KG1 (cell line): Measurements from ENCODE around the gene TRMT6.

ENCODE experiments used
- DNase-seq: peaks from one replicate; lab custom pipeline; 2025; lab: John Stamatoyannopoulos, UW

The TRMT6 gene

GRCh38 chr20:5947276-5947675, 3.1 kb downstream of the TRMT6 start:
- no peak for DNase-seq

- no peak for DNase-seq
These were observed 4.4 kb downstream of the TRMT6 start for GRCh38 chr20:5945963-5946362.

GRCh38 chr20:5938456-5939029, 11.8 kb downstream of the TRMT6 start:
- DNase-seq: no peak

GRCh38 chr20:5936238-5936637, 14.1 kb downstream of the TRMT6 start:
- no peak for DNase-seq

GRCh38 chr20:5935384-5935783, 14.9 kb downstream of the TRMT6 start:
- DNase-seq: no peak

GRCh38 chr20:5933802-5934436, 16.4 kb downstream of the TRMT6 start:
- DNase-seq: no peak

GRCh38 chr20:5932796-5933195, 17.5 kb downstream of the TRMT6 start:
- no peak for DNase-seq

- DNase-seq: no peak
These were observed 18.9 kb downstream of the TRMT6 start for GRCh38 chr20:5931411-5931810.

- DNase-seq: no peak
These were observed 21.3 kb downstream of the TRMT6 start for GRCh38 chr20:5928836-5929715.

- no peak for DNase-seq
These were observed 22.4 kb downstream of the TRMT6 start for GRCh38 chr20:5927749-5928462.

GRCh38 chr20:5925551-5925950, 24.8 kb downstream of the TRMT6 start:
- DNase-seq: no peak

GRCh38 chr20:5923493-5923892, 26.8 kb downstream of the TRMT6 start:
- no peak for DNase-seq

- no peak for DNase-seq
These were observed 29.8 kb downstream of the TRMT6 start for GRCh38 chr20:5920581-5920980.

GRCh38 chr20:5919626-5920544, 30.4 kb downstream of the TRMT6 start:
- DNase-seq: no peak

- DNase-seq: no peak
These were observed 31.3 kb downstream of the TRMT6 start for GRCh38 chr20:5918856-5919625.

- DNase-seq: no peak
These were observed 35.5 kb downstream of the TRMT6 start for GRCh38 chr20:5914859-5915258.

GRCh38 chr20:5913166-5913565, 37.2 kb downstream of the TRMT6 start:
- DNase-seq: no peak

GRCh38 chr20:5910186-5910585, 40.1 kb downstream of the TRMT6 start:
- no peak for DNase-seq

GRCh38 chr20:5908981-5909380, 41.4 kb downstream of the TRMT6 start:
- DNase-seq: no peak

GRCh38 chr20:5900908-5901307, 49.4 kb downstream of the TRMT6 start:
- DNase-seq: no peak

- no peak for DNase-seq
These were observed 50.9 kb downstream of the TRMT6 start for GRCh38 chr20:5899444-5899843.
